ENCODE data around the gene BEX4. TPM values are rescaled to one million over a fixed set of nuclear protein-coding genes. Genes with fewer than 3 reads are reported as not detected.
A peak's percentile ranks its signal among the peaks of the same experiment; 100 is the strongest.

The BEX4 gene
- total and polyA plus RNA-seq, 2 of the 13 experiments (the other 11 are each of a cell fraction or from before 2014, with no cell fraction given), result not detected

- CTCF ChIA-PET (ENCODE audit: low intra/inter-chr PET ratio, low total read pairs), result no interaction called here
Measured at GRCh38 chrX:103256651-103257050, 41.7 kb downstream of the BEX4 start.

More at GRCh38 chrX:103256651-103257050, 41.7 kb downstream of the BEX4 start:
- no peak overlapping the region for H2AFZ ChIP-seq (ENCODE audit: low read length)
- TF ChIP-seq CREBL2 (CRISPR knock-in tag; IDR thresholded peaks at IDR 0.05; ENCODE audit: borderline replicate concordance), result no peak
- TF ChIP-seq AGO2 (optimal IDR thresholded peaks at IDR 0.05; ENCODE audit: low read depth, low read length), result no peak
- no peak for TF ChIP-seq HMGA1 (CRISPR knock-in tag; conservative IDR thresholded peaks at IDR 0.05)
- TF ChIP-seq SP140L (CRISPR knock-in tag; IDR thresholded peaks at IDR 0.05; ENCODE audit: borderline replicate concordance), result no peak
- peak; percentile 55 for TF ChIP-seq PAXIP1 (CRISPR knock-in tag; conservative IDR thresholded peaks at IDR 0.05)
- peak; percentile 61; the same call in 1 of the 2 replicates for TF ChIP-seq ZBTB20 (CRISPR knock-in tag; IDR thresholded peaks at IDR 0.05; ENCODE audit: borderline replicate concordance, low read depth)
- no peak for TF ChIP-seq TFDP1 (CRISPR knock-in tag; IDR thresholded peaks at IDR 0.05; ENCODE audit: borderline replicate concordance)
- no peak for TF ChIP-seq KDM6A (CRISPR knock-in tag; IDR thresholded peaks at IDR 0.05; ENCODE audit: low read depth)
- no peak for TF ChIP-seq PPARG (CRISPR knock-in tag; conservative IDR thresholded peaks at IDR 0.05)
- TF ChIP-seq RAD51 (IDR thresholded peaks at IDR 0.05; ENCODE audit: borderline replicate concordance), result no peak
- TF ChIP-seq HNF4A (CRISPR knock-in tag; IDR thresholded peaks at IDR 0.05), result 0 out of 2 replicates have a peak, but pooled peaks have one; percentile 25
- no peak overlapping the region; a peak in 1 of 6 replicates for H3K4me3 ChIP-seq (replicated peaks in 1 of 3; ENCODE audit: insufficient read depth in 1 of 3, low read depth in 2 of 3, low read length in 3 of 3)
- no peaks in the 10 kb centered on the region for H3K36me3 ChIP-seq (replicated peaks in 1 of 2; ENCODE audit: control insufficient read depth in 1 of 2, insufficient read depth in 2 of 2, low read length in 2 of 2)
- intact Hi-C loops (cut with micrococcal nuclease; ENCODE audit: unreplicated experiment), result no loop called here
- peaks cover 50% of the 10 kb centered on the region for H3K4me1 ChIP-seq (ENCODE audit: insufficient read depth, low read length)
- no peak overlapping the region for H3K9ac ChIP-seq (ENCODE audit: insufficient read depth, low read depth, low read length)
- H3K27me3 ChIP-seq (ENCODE audit: control insufficient read depth in 1 of 2, insufficient read depth in 2 of 2, low read length in 2 of 2), result no peaks in the 10 kb centered on the region
- no peaks in the 10 kb centered on the region for H3K79me2 ChIP-seq (ENCODE audit: insufficient read depth, low read length)
- no peaks in the 10 kb centered on the region for H4K20me1 ChIP-seq (ENCODE audit: insufficient read depth, low read length)
- DNase-seq (ENCODE audit: low spot score) (no peak), ATAC-seq (peak; percentile 66), FAIRE-seq (no peak)
- POLR2A ChIA-PET, result no interaction called here
- peak overlapping the region; percentile 45 for H3K4me2 ChIP-seq (ENCODE audit: low read depth, low read length)
- BruUV-seq (replicated peaks), result no TSS peak
- no peaks in the 10 kb centered on the region for H3K9me3 ChIP-seq (ENCODE audit: low read length)
- in situ Hi-C loops (cut with HindIII; ENCODE audit: extremely low pct_ligation_motif_present, low pct_unique_long_range_greater_than_20kb), result no loop called here
- peak overlapping the region; percentile 55 for H3K27ac ChIP-seq (ENCODE audit: extremely low read length, insufficient read depth, low read length)
